ENCODE data around the gene AGTRAP.

The AGTRAP gene

DNA sequence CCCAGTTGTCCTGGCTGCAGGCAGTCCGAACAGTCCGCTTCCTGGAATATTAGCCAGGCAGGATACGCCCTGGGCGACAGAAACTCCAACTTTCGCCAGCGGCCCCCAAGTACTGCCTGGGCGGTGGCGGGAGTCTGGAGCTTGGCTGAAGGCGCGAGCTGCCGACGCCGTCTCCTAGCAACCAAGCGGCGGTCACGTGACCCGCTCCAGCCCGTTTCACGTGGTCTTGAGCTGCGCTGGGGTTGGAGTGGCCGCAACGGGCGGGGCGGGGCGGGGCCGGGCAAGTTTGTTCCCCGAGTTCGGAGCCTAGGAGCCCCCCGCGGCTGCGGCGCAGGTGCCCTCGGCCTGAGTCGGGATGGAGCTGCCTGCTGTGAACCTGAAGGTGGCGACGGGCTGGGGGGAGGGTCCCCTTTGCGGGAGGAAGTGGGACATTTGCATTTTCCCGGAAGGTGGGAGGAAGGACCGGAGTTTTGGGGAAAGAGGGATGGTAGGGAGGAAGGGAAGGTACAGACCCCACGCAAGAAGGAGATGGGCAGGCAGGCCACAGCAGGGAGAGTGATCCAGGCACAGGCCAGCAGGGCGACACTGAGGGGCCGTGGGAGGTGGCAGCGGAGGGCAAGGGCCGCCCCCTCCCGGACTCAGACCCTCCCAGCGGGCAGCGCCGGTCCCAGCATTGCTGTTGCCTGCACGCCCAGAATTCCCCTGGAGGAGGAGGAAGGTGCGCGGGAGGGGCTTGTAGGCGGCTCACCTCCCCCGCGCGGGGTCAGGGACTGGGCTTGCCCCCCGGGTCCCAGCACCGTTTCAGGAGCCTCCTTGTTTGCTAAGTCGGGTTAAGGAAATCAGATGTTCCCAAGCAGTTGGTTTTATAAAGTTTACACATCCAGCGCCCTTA, at the start of gene AGTRAP:
Gene AGTRAP, plus strand, starts transcription at position 283 of the 892 bp plus-strand sequence. Its CDS starts 73 bp downstream, at position 356.
- POLR2A ChIA-PET (ENCODE audit: low non-redundant PET), result interaction anchor here (0.5 kb wide), 1 partner anchor 26 kb away, joined by 3 read pairs; no protein-coding TSS in a partner anchor
- no peak for TF ChIP-seq CTCF (conservative IDR thresholded peaks at IDR 0.05; ENCODE audit: low read depth)
- CTCF ChIA-PET, result interaction anchor here (0.6 to 0.9 kb wide), 2 partner anchors 16 to 94 kb away, joined by 3 to 5 read pairs; no protein-coding TSS in a partner anchor
- H3K27ac ChIP-seq, result peak within 1 kb of the TSS; percentile 98
- DNase-seq (ENCODE audit: low spot score), result peak; percentile 91

DNA sequence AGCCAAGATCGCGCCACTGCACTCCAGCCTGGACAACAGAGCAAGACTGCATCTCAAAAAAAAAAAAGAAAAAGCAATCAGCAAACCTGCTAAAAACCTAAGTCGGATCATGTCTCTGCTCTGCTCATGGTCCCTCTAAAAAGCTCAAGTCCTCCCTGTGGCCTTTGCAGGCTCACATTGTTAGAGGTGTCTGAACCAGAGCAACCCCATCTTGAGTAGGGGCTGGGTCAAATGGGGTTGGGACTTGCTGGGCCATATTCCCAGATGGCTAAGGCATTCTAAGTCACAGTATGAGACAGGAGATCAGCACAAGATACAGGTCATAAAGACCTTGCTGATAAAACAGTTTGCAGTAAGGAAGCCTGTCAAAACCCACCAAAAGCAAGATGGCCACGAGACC, 47.4 kb upstream of the AGTRAP start:
- ChIA-PET CTCF (no interaction called here), POLR2A (ENCODE audit: low non-redundant PET) (no interaction called here)
- no peak for TF ChIP-seq CTCF (conservative IDR thresholded peaks at IDR 0.05; ENCODE audit: low read depth)
- H3K27ac ChIP-seq, result no peak overlapping the region
- no peak for DNase-seq (ENCODE audit: low spot score)

DNA sequence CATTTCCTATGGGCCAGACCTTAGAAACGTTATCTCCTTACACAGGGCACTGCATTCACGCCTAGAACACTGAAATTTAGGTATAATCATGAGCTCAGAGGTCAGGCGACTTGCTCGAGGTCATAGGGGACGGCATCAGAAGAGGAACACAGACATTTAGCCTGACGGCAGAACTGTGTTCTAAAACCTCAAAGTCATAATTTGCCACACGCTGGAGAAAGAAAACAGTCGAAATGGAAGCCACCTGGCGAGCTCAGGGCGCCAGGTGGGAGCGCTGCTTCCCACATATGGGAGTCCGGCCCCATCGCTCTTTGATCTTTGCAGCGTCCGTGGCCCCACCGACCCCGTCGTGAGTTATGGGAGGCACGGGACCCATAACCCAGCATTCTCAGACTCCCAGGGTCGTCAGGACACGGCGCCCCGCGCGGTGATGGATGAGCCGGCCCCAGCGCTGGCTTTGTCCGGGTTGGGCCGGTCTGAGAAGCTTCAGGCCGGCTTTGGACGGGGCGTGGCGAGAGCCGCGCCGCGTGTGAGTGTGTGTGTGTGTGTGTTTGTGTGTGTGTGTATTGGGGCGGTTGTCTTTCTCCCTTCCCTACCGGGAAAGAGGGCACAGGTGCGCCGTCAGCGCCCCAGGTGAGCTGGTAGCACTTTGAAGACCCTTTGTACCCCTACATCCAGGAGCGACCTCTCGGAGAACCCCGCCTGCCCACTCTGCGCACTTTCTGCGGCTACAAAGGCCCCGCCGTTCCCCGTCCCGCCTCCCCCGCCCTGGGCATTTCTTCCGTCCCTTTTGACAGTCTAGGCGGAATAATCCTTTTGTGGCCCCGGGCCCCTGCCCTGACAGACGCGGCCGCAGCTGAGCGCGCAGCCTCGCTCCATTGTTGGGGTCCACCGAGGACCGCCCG, 45.3 kb upstream of the AGTRAP start:
- no peak for TF ChIP-seq CTCF (conservative IDR thresholded peaks at IDR 0.05; ENCODE audit: low read depth)
- POLR2A ChIA-PET (ENCODE audit: low non-redundant PET), result no interaction called here
- H3K27ac ChIP-seq, result no peak overlapping the region
- no peak for DNase-seq (ENCODE audit: low spot score)
- CTCF ChIA-PET, result interaction anchor here (0.6 to 1.2 kb wide), 5 partner anchors 20 to 320 kb away, joined by 3 to 5 read pairs (median 3); partner anchors contain the start of gene FBXO6

- CTCF ChIA-PET, result interaction anchor here (0.6 to 1.2 kb wide), 3 partner anchors 10 to 29 kb away, joined by 3 read pairs; no protein-coding TSS in a partner anchor
- no peak within 1 kb of the TSS for H3K27ac ChIP-seq
These were observed 44.5 kb upstream of the AGTRAP start, which contains the start of gene DRAXIN for GRCh38 chr1:11691302-11691914. TSS of gene DRAXIN (plus strand) at chr1:11691710. CDS start at chr1:11706259, 14,549 bp downstream.

DNA sequence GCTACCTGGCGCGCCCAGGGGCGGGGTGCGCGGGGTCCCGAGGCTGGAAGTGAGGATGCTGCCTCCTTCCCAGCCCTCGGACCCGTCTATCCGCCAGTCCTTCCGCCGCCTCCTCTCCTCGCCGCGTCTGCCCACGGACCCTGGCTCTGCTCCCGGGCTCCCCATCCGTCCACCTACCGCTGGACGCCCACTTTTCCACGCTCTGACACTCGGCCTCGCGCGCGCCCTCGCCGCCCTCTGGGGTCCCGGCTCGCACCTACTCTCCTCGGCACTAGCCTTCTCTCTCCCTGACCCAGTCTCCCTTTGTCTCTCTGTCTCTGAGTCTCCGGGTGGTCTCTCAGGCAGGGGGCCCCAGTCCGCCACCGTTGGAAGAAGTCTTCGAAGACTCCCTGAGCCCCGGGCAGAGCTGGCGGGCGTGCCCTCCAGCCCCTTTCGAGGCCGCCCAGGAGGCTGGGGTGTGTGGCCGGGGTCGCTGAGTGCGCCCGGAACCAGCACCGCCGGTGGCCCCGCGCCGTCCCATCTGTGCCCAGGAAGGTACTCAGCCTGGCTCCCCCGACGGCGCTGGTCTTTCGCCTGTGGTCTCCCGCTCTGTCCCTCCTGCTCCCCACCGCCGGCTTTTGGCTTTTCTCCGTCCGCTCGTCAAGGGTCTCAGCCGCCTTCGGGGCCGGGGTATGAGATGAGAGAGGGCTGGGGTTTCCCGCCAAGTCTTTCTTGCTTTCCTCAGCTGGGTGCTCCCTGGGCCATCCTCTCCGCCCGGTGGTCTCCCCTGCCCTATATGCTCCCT, 43.8 kb upstream of the AGTRAP start:
- no peak for TF ChIP-seq CTCF (conservative IDR thresholded peaks at IDR 0.05; ENCODE audit: low read depth)
- CTCF ChIA-PET, result interaction anchor here (0.6 kb wide), 1 partner anchor 9 kb away, joined by 3 read pairs; no protein-coding TSS in a partner anchor
- H3K27ac ChIP-seq, result no peak overlapping the region
- POLR2A ChIA-PET (ENCODE audit: low non-redundant PET), result no interaction called here
- DNase-seq (ENCODE audit: low spot score), result no peak

More at GRCh38 chr1:11691302-11691914, 44.5 kb upstream of the AGTRAP start, which contains the start of gene DRAXIN:
- TF ChIP-seq CTCF (conservative IDR thresholded peaks at IDR 0.05; ENCODE audit: low read depth), result no peak
- POLR2A ChIA-PET (ENCODE audit: low non-redundant PET), result no interaction called here
- no peak for DNase-seq (ENCODE audit: low spot score)

Data from RWPE1 (cell line).